NB4 (cell line): Measurements from ENCODE around the gene SNTA1.
"Not testable (repeated sequence)": the region's sequence is repeated elsewhere in the genome, so short reads cannot be mapped to it uniquely, and the experiment has no call there.

Experiments used
- DNase-seq: peaks from one replicate; pipeline ENCODE4 v3.0.0; 2010; ENCODE audit warnings: low read depth
- H3K4me3 ChIP-seq: one replicate; pipeline ENCODE4 v1.5.1; 2011; ENCODE audit warnings: mild to moderate bottlenecking, low read depth, low read length, moderate library complexity
- CTCF ChIP-seq: IDR thresholded peaks from one replicate; pipeline ENCODE4 v1.5.1; 2012; ENCODE audit warnings: low read depth, low read length
- MAX ChIP-seq: IDR thresholded peaks from 2 replicates; pipeline ENCODE4 v1.6.1; 2011; ENCODE audit warnings: low read depth, low read length
- MYC ChIP-seq: IDR thresholded peaks from 2 replicates; pipeline ENCODE4 v1.6.1; 2011; ENCODE audit warnings: low read depth, low read length
- POLR2A ChIP-seq: IDR thresholded peaks from 2 replicates; pipeline ENCODE4 v1.6.1; 2011; ENCODE audit warnings: mild to moderate bottlenecking; ENCODE audit not compliant: insufficient read length; ENCODE audit errors: extremely low read depth

SNTA1 gene

GRCh38 chr20:33393609-33394008, 50.0 kb downstream of the SNTA1 start:
- TF ChIP-seq CTCF (no peak), MAX (no peak), POLR2A (no peak), MYC (no peak)
- no peak for DNase-seq
- H3K4me3 ChIP-seq: no peak overlapping the region

- TF ChIP-seq CTCF (no peak), POLR2A (no peak), MAX (no peak), MYC (no peak)
- H3K4me3 ChIP-seq: no peak overlapping the region
- no peak for DNase-seq
Observed at GRCh38 chr20:33391722-33392415, 51.7 kb downstream of the SNTA1 start.

- not testable (repeated sequence) for H3K4me3 ChIP-seq, DNase-seq
Observed at GRCh38 chr20:33389326-33389725, 54.2 kb downstream of the SNTA1 start.

- no peak for DNase-seq
- no peak for TF ChIP-seq MAX
- no peak for TF ChIP-seq MYC
- TF ChIP-seq POLR2A: no peak
- no peak for TF ChIP-seq CTCF
Observed at GRCh38 chr20:33388268-33388667, 55.3 kb downstream of the SNTA1 start.

GRCh38 chr20:33387177-33387576, 56.4 kb downstream of the SNTA1 start:
- no peak overlapping the region for H3K4me3 ChIP-seq
- no peak for DNase-seq
- no peak for TF ChIP-seq CTCF
- no peak for TF ChIP-seq MYC
- no peak for TF ChIP-seq MAX
- no peak for TF ChIP-seq POLR2A

More at GRCh38 chr20:33388268-33388667, 55.3 kb downstream of the SNTA1 start:
- H3K4me3 ChIP-seq: no peak overlapping the region

GRCh38 chr20:33386673-33387072, 56.9 kb downstream of the SNTA1 start:
- H3K4me3 ChIP-seq: no peak overlapping the region
- TF ChIP-seq CTCF (no peak), POLR2A (no peak), MYC (no peak), MAX (no peak)

More at GRCh38 chr20:33386673-33387072, 56.9 kb downstream of the SNTA1 start:
- DNase-seq: no peak
